T-cell (primary cell): ENCODE measurements around the gene LGR6. TPM values are rescaled to one million over a fixed set of nuclear protein-coding genes. Genes with fewer than 3 reads are reported as not detected.

Source experiments
- ATAC-seq, 4 experiments: fragments of 200-7000 bp in 3 of 4; fragments of 150-1000 bp in 1 of 4; cut with Tn5 transposase; replicated peaks in 1 of 4; 1 replicate in 3 of 4; 2 replicates in 1 of 4; pipeline ENCODE4 v1.10.0; 2021; ENCODE audit warnings: moderate library complexity in 3 of 4, mild to moderate bottlenecking in 2 of 4, moderate number of reproducible peaks in 1 of 4
- CTCF ChIA-PET, 2 donors: fragments of 300-600 bp; sonication (Branson Sonifier 250); formaldehyde crosslinking; loops; one replicate each; lab custom pipeline; 2022; ENCODE audit warnings: antibody characterized with exemption in 2 of 2; lab: Charles Lee
- POLR2A ChIA-PET, 2 donors: fragments of 300-600 bp; sonication (Branson Sonifier 250); formaldehyde crosslinking; loops; one replicate each; lab custom pipeline; 2022; ENCODE audit warnings: antibody characterized with exemption in 2 of 2; lab: Charles Lee
- DNase-seq, 35 experiments: peaks; one replicate each; pipeline versions ENCODE4 v3.0.0 to v3.0.0-alpha.2; 2013 to 2023
- H3K27ac ChIP-seq: one replicate; pipeline ENCODE4 v1.5.1; 2013; ENCODE audit warnings: low read length
- H3K27me3 ChIP-seq, 2 experiments: replicated peaks in 1 of 2; 1 replicate in 1 of 2; 2 replicates in 1 of 2; pipeline versions ENCODE4 v1.6.1 to v1.7.0; 2013; ENCODE audit warnings: low read length in 1 of 2, mixed read lengths in 1 of 2; ENCODE audit not compliant: control insufficient read depth in 2 of 2, insufficient read depth in 2 of 2; ENCODE audit errors: extremely low read depth in 1 of 2
- H3K36me3 ChIP-seq, 2 donors: 1 replicate in 1 of 2; 2 replicates in 1 of 2; pipeline versions ENCODE4 v1.6.1 to v1.7.0; 2013; ENCODE audit warnings: low read length in 1 of 2; ENCODE audit not compliant: control insufficient read depth in 2 of 2, insufficient read depth in 1 of 2; ENCODE audit errors: extremely low read depth in 1 of 2
- H3K4me1 ChIP-seq, 2 experiments: 1 replicate in 1 of 2; 2 replicates in 1 of 2; pipeline versions ENCODE4 v1.6.1 to v1.7.0; 2013; ENCODE audit warnings: low read length in 2 of 2, mixed read lengths in 1 of 2; ENCODE audit not compliant: insufficient read depth in 2 of 2, control insufficient read depth in 1 of 2; ENCODE audit errors: extremely low read depth in 1 of 2
- H3K4me3 ChIP-seq, 2 donors: 1 replicate in 1 of 2; 2 replicates in 1 of 2; pipeline versions ENCODE4 v1.5.1 to v1.7.0; 2013; ENCODE audit warnings: mild to moderate bottlenecking in 2 of 2, low read length in 1 of 2, moderate library complexity in 1 of 2; ENCODE audit not compliant: control insufficient read depth in 1 of 2; ENCODE audit errors: extremely low read depth in 1 of 2
- H3K9me3 ChIP-seq: 2 replicates; pipeline ENCODE4 v1.7.0; 2013
- H3K27ac Mint-ChIP-seq, 2 donors: one replicate each; pipeline ENCODE4 v1.8.0; 2020 to 2021; ENCODE audit warnings: mild to moderate bottlenecking in 2 of 2, mixed read lengths in 2 of 2
- H3K27me3 Mint-ChIP-seq, 2 donors: one replicate each; pipeline ENCODE4 v1.8.0; 2021 to 2022; ENCODE audit warnings: mixed read lengths in 2 of 2
- H3K36me3 Mint-ChIP-seq: one replicate; pipeline ENCODE4 v1.8.0; 2021; ENCODE audit warnings: mixed read lengths
- H3K4me1 Mint-ChIP-seq, 3 donors: one replicate each; pipeline ENCODE4 v1.8.0; 2020 to 2022; ENCODE audit warnings: mixed read lengths in 3 of 3, mild to moderate bottlenecking in 1 of 3
- H3K4me3 Mint-ChIP-seq, 3 donors: one replicate each; pipeline ENCODE4 v1.8.0; 2020 to 2022; ENCODE audit warnings: mild to moderate bottlenecking in 3 of 3, mixed read lengths in 3 of 3, moderate library complexity in 3 of 3
- H3K9me3 Mint-ChIP-seq, 3 donors: one replicate each; pipeline ENCODE4 v1.8.0; 2020 to 2022; ENCODE audit warnings: mixed read lengths in 3 of 3
- whole genome bisulfite sequencing: methylation state at CpG from one replicate; pipeline ENCODE4 v1.1.5; 2013; ENCODE audit warnings: missing lambda C conversion rate; ENCODE audit not compliant: insufficient coverage; 5-methylcytosine and 5-hydroxymethylcytosine counted together
- total RNA-seq, 35 experiments: library from RNA in 6 of 35; stranded (reverse) in 6 of 35; fragments of 120-200 nt in 1 of 35; gene quantifications; one replicate each; pipeline versions ENCODE4 v1.2.1 to v1.2.4 and lab custom pipeline; 2013 to 2026

LGR6 gene
- total RNA-seq, 5 donors from 2014 or later (not counting 1 experiment from before 2014, with no cell fraction given): 0.58 to 13.1 (median 1.8) TPM

- Mint-ChIP-seq H3K27ac (no peak overlapping the region), H3K4me1 (peaks cover 9 to 18% (median 17%) of the 10 kb centered on the region in 3 donors), H3K9me3 (no peaks in the 10 kb centered on the region), H3K27me3 (no peaks in the 10 kb centered on the region), H3K4me3 (no peak overlapping the region), H3K36me3 (no peaks in the 10 kb centered on the region)
- H3K27me3 ChIP-seq: peaks cover 0 to 3% of the 10 kb centered on the region in 2 experiments
- no peak for DNase-seq
- no CpG with 5 or more reads among the region's 2 CpGs for WGBS
- H3K9me3 ChIP-seq: no peaks in the 10 kb centered on the region
- no peak overlapping the region for H3K4me3 ChIP-seq
- POLR2A ChIA-PET: no interaction called here
- CTCF ChIA-PET: no interaction called here
- peaks cover 9 to 12% of the 10 kb centered on the region in 2 experiments for H3K4me1 ChIP-seq
- ATAC-seq: no peak
- H3K36me3 ChIP-seq: no peaks in the 10 kb centered on the region
- H3K27ac ChIP-seq: no peak overlapping the region
Observed at GRCh38 chr1:202291001-202291400, 97.4 kb downstream of the LGR6 start.

GRCh38 chr1:202291961-202292712, 98.5 kb downstream of the LGR6 start:
- H3K27ac Mint-ChIP-seq: no peak overlapping the region
- POLR2A ChIA-PET: no interaction called here
- CTCF ChIA-PET: interaction anchor here in 1 of 2 donors (0.6 kb wide), 1 partner anchor 44 kb away, joined by 4 read pairs; no protein-coding TSS in a partner anchor

GRCh38 chr1:202292773-202293172, 99.2 kb downstream of the LGR6 start:
- CTCF ChIA-PET: interaction anchor here in 1 of 2 donors (0.6 kb wide), 1 partner anchor 45 kb away, joined by 4 read pairs; no protein-coding TSS in a partner anchor

More at GRCh38 chr1:202291961-202292712, 98.5 kb downstream of the LGR6 start:
- peaks cover 11 to 18% of the 10 kb centered on the region in 2 experiments for H3K4me1 ChIP-seq
- Mint-ChIP-seq H3K4me1 (peaks cover 15 to 23% (median 23%) of the 10 kb centered on the region in 3 donors), H3K36me3 (no peaks in the 10 kb centered on the region), H3K9me3 (no peaks in the 10 kb centered on the region), H3K4me3 (no peak overlapping the region), H3K27me3 (no peaks in the 10 kb centered on the region)
- no peak for DNase-seq
- H3K27me3 ChIP-seq: peaks cover 0 to 3% of the 10 kb centered on the region in 2 experiments
- no peak overlapping the region for H3K4me3 ChIP-seq
- H3K9me3 ChIP-seq: no peaks in the 10 kb centered on the region
- H3K36me3 ChIP-seq: no peaks in the 10 kb centered on the region
- WGBS: 89% methylated on average over 5 of the region's 5 CpGs
- no peak overlapping the region for H3K27ac ChIP-seq
- no peak for ATAC-seq

GRCh38 chr1:202293569-202293968, 100.0 kb downstream of the LGR6 start:
- Mint-ChIP-seq H3K27ac (no peak overlapping the region), H3K27me3 (no peaks in the 10 kb centered on the region), H3K4me3 (no peak overlapping the region), H3K4me1 (peaks cover 15 to 23% (median 23%) of the 10 kb centered on the region in 3 donors), H3K9me3 (no peaks in the 10 kb centered on the region), H3K36me3 (no peaks in the 10 kb centered on the region)
- no peak overlapping the region for H3K4me3 ChIP-seq
- CTCF ChIA-PET: no interaction called here
- no peaks in the 10 kb centered on the region for H3K9me3 ChIP-seq
- DNase-seq: no peak
- 86% methylated on average over 3 of the region's 4 CpGs for WGBS
- peaks cover 0 to 2% of the 10 kb centered on the region in 2 experiments for H3K27me3 ChIP-seq
- POLR2A ChIA-PET: no interaction called here
- H3K36me3 ChIP-seq: no peaks in the 10 kb centered on the region
- H3K27ac ChIP-seq: no peak overlapping the region
- H3K4me1 ChIP-seq: peaks cover 11 to 18% of the 10 kb centered on the region in 2 experiments
- ATAC-seq: no peak

More at GRCh38 chr1:202292773-202293172, 99.2 kb downstream of the LGR6 start:
- H3K4me3 Mint-ChIP-seq: no peak overlapping the region
- ATAC-seq (no peak), DNase-seq (no peak)
- no peaks in the 10 kb centered on the region for H3K36me3 ChIP-seq
- no peak overlapping the region for H3K4me3 ChIP-seq
- H3K9me3 Mint-ChIP-seq: no peaks in the 10 kb centered on the region
- no peaks in the 10 kb centered on the region for H3K36me3 Mint-ChIP-seq
- no peaks in the 10 kb centered on the region for H3K27me3 Mint-ChIP-seq
- peaks cover 15 to 23% (median 23%) of the 10 kb centered on the region in 3 donors for H3K4me1 Mint-ChIP-seq
- peaks cover 11 to 18% of the 10 kb centered on the region in 2 experiments for H3K4me1 ChIP-seq
- POLR2A ChIA-PET: no interaction called here
- H3K27ac Mint-ChIP-seq: no peak overlapping the region
- WGBS: no CpG with 5 or more reads among the region's 1 CpG
- peaks cover 0 to 3% of the 10 kb centered on the region in 2 experiments for H3K27me3 ChIP-seq
- no peak overlapping the region for H3K27ac ChIP-seq
- H3K9me3 ChIP-seq: no peaks in the 10 kb centered on the region

- H3K4me3 ChIP-seq: no peak overlapping the region
- no peaks in the 10 kb centered on the region for H3K9me3 ChIP-seq
- no peak for DNase-seq
- peaks cover 0 to 2% of the 10 kb centered on the region in 2 donors for H3K27me3 Mint-ChIP-seq
- ATAC-seq: no peak
- H3K9me3 Mint-ChIP-seq: no peaks in the 10 kb centered on the region
- H3K36me3 Mint-ChIP-seq: peaks cover 3% of the 10 kb centered on the region
- H3K4me3 Mint-ChIP-seq: no peak overlapping the region
- CTCF ChIA-PET: no interaction called here
- H3K36me3 ChIP-seq: no peaks in the 10 kb centered on the region
- H3K27me3 ChIP-seq: peaks cover 0 to 6% of the 10 kb centered on the region in 2 experiments
- H3K4me1 ChIP-seq: no peaks in the 10 kb centered on the region
- WGBS: 90% methylated on average over 2 of the region's 9 CpGs
- H3K27ac Mint-ChIP-seq: no peak overlapping the region
- no peak overlapping the region for H3K27ac ChIP-seq
- H3K4me1 Mint-ChIP-seq: peaks cover 0 to 4% (median 0%) of the 10 kb centered on the region in 3 donors
- POLR2A ChIA-PET: no interaction called here
Observed at GRCh38 chr1:202302166-202302565, 108.6 kb downstream of the LGR6 start.

GRCh38 chr1:202304375-202304774, 110.8 kb downstream of the LGR6 start:
- DNase-seq (no peak), ATAC-seq (no peak)
- no peak overlapping the region for H3K4me3 ChIP-seq
- H3K9me3 Mint-ChIP-seq: no peaks in the 10 kb centered on the region
- no peaks in the 10 kb centered on the region for H3K4me1 ChIP-seq
- ChIA-PET CTCF (interaction anchor here in 1 of 2 donors (0.5 kb wide), 1 partner anchor 31 kb away, joined by 3 read pairs; no protein-coding TSS in a partner anchor), POLR2A (no interaction called here)
- H3K27me3 Mint-ChIP-seq: peaks cover 0 to 2% of the 10 kb centered on the region in 2 donors
- H3K4me3 Mint-ChIP-seq: no peak overlapping the region
- H3K27me3 ChIP-seq: peaks cover 0 to 6% of the 10 kb centered on the region in 2 experiments
- no peak overlapping the region for H3K27ac Mint-ChIP-seq
- peaks cover 0 to 4% (median 0%) of the 10 kb centered on the region in 3 donors for H3K4me1 Mint-ChIP-seq
- H3K36me3 Mint-ChIP-seq: peaks cover 3% of the 10 kb centered on the region
- H3K36me3 ChIP-seq: no peaks in the 10 kb centered on the region
- H3K9me3 ChIP-seq: no peaks in the 10 kb centered on the region
- 84% methylated on average over 9 of the region's 9 CpGs for WGBS
- no peak overlapping the region for H3K27ac ChIP-seq
